NCI-H526 (cell line): ENCODE data around the gene KPNB1.

ENCODE experiments used
- DNase-seq, 2 experiments: peaks; one replicate each; lab custom pipeline; 2025; lab: John Stamatoyannopoulos, UW

Gene KPNB1

GRCh38 chr17:47649153-47649971, at the start of gene KPNB1:
TSS of gene KPNB1 (plus strand) at chr17:47649919. CDS start at chr17:47650245, 326 bp downstream.
- peak; percentile 100 for DNase-seq

GRCh38 chr17:47603830-47604597, 45.7 kb upstream of the KPNB1 start:
- no peak for DNase-seq

GRCh38 chr17:47604598-47604927, 45.2 kb upstream of the KPNB1 start:
- DNase-seq, result peak in 1 of 2 experiments; percentile 41

GRCh38 chr17:47605011-47605410, 44.7 kb upstream of the KPNB1 start:
- DNase-seq, result no peak

GRCh38 chr17:47607481-47607880, 42.2 kb upstream of the KPNB1 start:
- DNase-seq, result no peak

GRCh38 chr17:47611372-47612350, 38.1 kb upstream of the KPNB1 start:
- peak; percentile 19 to 33 for DNase-seq

GRCh38 chr17:47615766-47616424, 33.8 kb upstream of the KPNB1 start:
- peak; percentile 29 to 67 for DNase-seq

- no peak for DNase-seq
Observed at GRCh38 chr17:47618410-47618809, 31.3 kb upstream of the KPNB1 start.

GRCh38 chr17:47620503-47621245, 29.0 kb upstream of the KPNB1 start:
- DNase-seq, result no peak

GRCh38 chr17:47621293-47622179, 28.2 kb upstream of the KPNB1 start:
- DNase-seq, result no peak

GRCh38 chr17:47622180-47622549, 27.6 kb upstream of the KPNB1 start:
- no peak for DNase-seq

GRCh38 chr17:47624727-47625068, 25.0 kb upstream of the KPNB1 start:
- no peak for DNase-seq

- DNase-seq, result no peak
Observed at GRCh38 chr17:47628014-47628566, 21.6 kb upstream of the KPNB1 start.

GRCh38 chr17:47629826-47630225, 19.9 kb upstream of the KPNB1 start:
- DNase-seq, result no peak

- DNase-seq, result no peak
Observed at GRCh38 chr17:47630614-47631013, 19.1 kb upstream of the KPNB1 start.

GRCh38 chr17:47632991-47633390, 16.7 kb upstream of the KPNB1 start:
- DNase-seq, result no peak

- no peak for DNase-seq
Observed at GRCh38 chr17:47633996-47634395, 15.7 kb upstream of the KPNB1 start.

GRCh38 chr17:47634870-47635269, 14.8 kb upstream of the KPNB1 start:
- no peak for DNase-seq

GRCh38 chr17:47635734-47636133, 14.0 kb upstream of the KPNB1 start:
- no peak for DNase-seq
